HEK293T (cell line): Measurements from ENCODE around the gene TM4SF5.
A peak's percentile ranks its signal among the peaks of the same experiment; 100 is the strongest.

ENCODE experiments used
- CTCF ChIA-PET: fragments of 350-600 bp; formaldehyde crosslinking; extraction: SDS; loops from one replicate; lab custom pipeline; 2021; ENCODE audit warnings: antibody characterized with exemption, inconsistent platforms; lab: Yijun Ruan, JAX
- POLR2A ChIA-PET: fragments of 350-600 bp; formaldehyde crosslinking; extraction: SDS; loops from one replicate; lab custom pipeline; 2020; ENCODE audit warnings: antibody characterized with exemption, inconsistent platforms; lab: Yijun Ruan, JAX
- DNase-seq: peaks from one replicate; pipeline ENCODE4 v3.0.0; 2012; ENCODE audit warnings: mixed read lengths; ENCODE audit errors: extremely low spot score
- ARNT ChIP-seq: fragments of 450-650 bp; IDR thresholded peaks from 2 replicates; pipeline ENCODE4 v1.6.1; 2017; ENCODE audit warnings: mild to moderate bottlenecking
- BHLHE40 ChIP-seq: fragments of 450-650 bp; IDR thresholded peaks from 2 replicates; pipeline ENCODE4 v1.6.1; 2016; ENCODE audit warnings: mild to moderate bottlenecking, moderate library complexity, borderline replicate concordance
- CTBP1 ChIP-seq: fragments of 450-650 bp; IDR thresholded peaks from 2 replicates; pipeline ENCODE4 v1.6.1; 2016; ENCODE audit warnings: borderline replicate concordance
- ELF4 ChIP-seq: fragments of 450-650 bp; IDR thresholded peaks from 2 replicates; pipeline ENCODE4 v1.6.1; 2017; ENCODE audit warnings: antibody characterized with exemption
- FOXA1 ChIP-seq: fragments of 450-650 bp; IDR thresholded peaks from 2 replicates; pipeline ENCODE4 v1.6.1; 2016; ENCODE audit warnings: mild to moderate bottlenecking
- FOXK2 ChIP-seq: fragments of 450-650 bp; IDR thresholded peaks from 2 replicates; pipeline ENCODE4 v1.6.1; 2016; ENCODE audit warnings: mild to moderate bottlenecking
- FOXM1 ChIP-seq: fragments of 450-650 bp; IDR thresholded peaks from 2 replicates; pipeline ENCODE4 v1.6.1; 2017; ENCODE audit warnings: mild to moderate bottlenecking, borderline replicate concordance
- HDGF ChIP-seq: fragments of 450-650 bp; IDR thresholded peaks from 2 replicates; pipeline ENCODE4 v1.6.1; 2017; ENCODE audit warnings: antibody characterized with exemption, borderline replicate concordance
- L3MBTL2 ChIP-seq: fragments of 450-650 bp; conservative IDR thresholded peaks from 2 replicates; pipeline ENCODE4 v1.6.1; 2016; ENCODE audit warnings: mild to moderate bottlenecking
- LEF1 ChIP-seq: fragments of 450-650 bp; IDR thresholded peaks from 2 replicates; pipeline ENCODE4 v1.6.1; 2017; ENCODE audit warnings: mild to moderate bottlenecking, borderline replicate concordance
- PKNOX1 ChIP-seq: fragments of 450-650 bp; IDR thresholded peaks from 2 replicates; pipeline ENCODE4 v1.6.1; 2016
- SP1 ChIP-seq: fragments of 450-650 bp; IDR thresholded peaks from 2 replicates; pipeline ENCODE4 v1.6.1; 2017
- SUZ12 ChIP-seq: fragments of 450-650 bp; IDR thresholded peaks from 2 replicates; pipeline ENCODE4 v1.6.1; 2016; ENCODE audit warnings: mild to moderate bottlenecking
- TARDBP ChIP-seq: fragments of 450-650 bp; IDR thresholded peaks from 2 replicates; pipeline ENCODE4 v1.6.1; 2016
- ZNF384 ChIP-seq: fragments of 450-650 bp; IDR thresholded peaks from 2 replicates; pipeline ENCODE4 v1.6.1; 2016

TM4SF5 gene

GRCh38 chr17:4786106-4786511, 14.4 kb downstream of the TM4SF5 start, which contains the start of gene VMO1:
VMO1 (minus strand) TSS chr17:4786364; CDS start chr17:4786352, 12 bp downstream.
- CTCF ChIA-PET, result interaction anchor here (0.6 kb wide), 1 partner anchor 191 kb away, joined by 3 read pairs; no protein-coding TSS in a partner anchor

GRCh38 chr17:4786516-4786915, 14.8 kb downstream of the TM4SF5 start:
- ChIA-PET CTCF (interaction anchor here (0.6 kb wide), 1 partner anchor 191 kb away, joined by 3 read pairs; no protein-coding TSS in a partner anchor), POLR2A (interaction anchor here (0.7 to 1.4 kb wide), 3 partner anchors 11 to 47 kb away, joined by 3 to 4 read pairs (median 3); partner anchors contain the start of genes CXCL16, PLD2 and ZMYND15)
- no peak for DNase-seq
- TF ChIP-seq PKNOX1, result no peak
- TF ChIP-seq CTBP1, result no peak
- no peak for TF ChIP-seq SUZ12
- no peak for TF ChIP-seq TARDBP
- no peak for TF ChIP-seq L3MBTL2
- no peak for TF ChIP-seq ELF4
- no peak for TF ChIP-seq ARNT
- no peak for TF ChIP-seq ZNF384
- TF ChIP-seq BHLHE40, result no peak
- no peak for TF ChIP-seq SP1
- TF ChIP-seq FOXM1, result no peak
- no peak for TF ChIP-seq LEF1

More at GRCh38 chr17:4786106-4786511, 14.4 kb downstream of the TM4SF5 start, which contains the start of gene VMO1:
- no peak for DNase-seq
- POLR2A ChIA-PET, result interaction anchor here (0.7 to 1.4 kb wide), 3 partner anchors 10 to 47 kb away, joined by 3 to 4 read pairs (median 3); partner anchors contain the start of genes CXCL16, PLD2 and ZMYND15
- no peak for TF ChIP-seq HDGF
- TF ChIP-seq PKNOX1, result no peak
- no peak for TF ChIP-seq CTBP1
- TF ChIP-seq FOXK2, result no peak
- no peak for TF ChIP-seq BHLHE40
- no peak for TF ChIP-seq LEF1
- TF ChIP-seq L3MBTL2, result no peak
- TF ChIP-seq ZNF384, result no peak
- no peak for TF ChIP-seq FOXA1
- no peak for TF ChIP-seq SP1
- no peak for TF ChIP-seq ARNT
- no peak for TF ChIP-seq SUZ12
- no peak for TF ChIP-seq ELF4
- TF ChIP-seq FOXM1, result no peak
- TF ChIP-seq TARDBP, result no peak

- DNase-seq, result no peak
- POLR2A ChIA-PET, result interaction anchor here (0.6 to 2.9 kb wide), 3 partner anchors 8 to 45 kb away, joined by 3 to 19 read pairs (median 12); partner anchors contain the start of genes MINK1, PLD2 and PSMB6
- CTCF ChIA-PET, result interaction anchor here (1.0 kb wide), 1 partner anchor 14 kb away, joined by 4 read pairs; no protein-coding TSS in a partner anchor
- TF ChIP-seq FOXM1 (no peak), PKNOX1 (peak; percentile 11; the same call in 1 of the 2 replicates), LEF1 (no peak), HDGF (no peak)
Measured at GRCh38 chr17:4788159-4788806, 16.6 kb downstream of the TM4SF5 start.

- CTCF ChIA-PET, result interaction anchor here (0.6 to 1.7 kb wide), 4 partner anchors 9 to 59 kb away, joined by 3 to 8 read pairs (median 6); partner anchors contain the start of gene PLD2
- TF ChIP-seq L3MBTL2 (peak; percentile 58; the same call in 1 of the 2 replicates), ELF4 (no peak), BHLHE40 (no peak)
- DNase-seq, result no peak
- POLR2A ChIA-PET, result interaction anchor here (0.8 to 2.9 kb wide), 19 partner anchors 7 to 92 kb away, joined by 3 to 20 read pairs (median 7); partner anchors contain the start of genes ARRB2, CXCL16, MED11 and MINK1
Measured at GRCh38 chr17:4788807-4789700, 17.4 kb downstream of the TM4SF5 start, which contains the start of gene GLTPD2. GLTPD2 (plus strand) TSS chr17:4788964; CDS start chr17:4789012, 48 bp downstream.

GRCh38 chr17:4789701-4789950, 17.9 kb downstream of the TM4SF5 start:
- ChIA-PET CTCF (interaction anchor here (0.6 to 1.7 kb wide), 7 partner anchors 10 to 59 kb away, joined by 3 to 8 read pairs (median 5); partner anchors contain the start of gene PLD2), POLR2A (interaction anchor here (0.7 to 2.9 kb wide), 24 partner anchors 8 to 178 kb away, joined by 3 to 20 read pairs (median 6); partner anchors contain the start of genes ARRB2, CHRNE, CXCL16 and MED11)
- DNase-seq, result no peak
- TF ChIP-seq TARDBP (no peak), SP1 (no peak)
